Neural progenitor cell (in vitro differentiated cells): Measurements from ENCODE around the gene HYLS1.

Experiments
- CTCF ChIP-seq: fragments of 200-600 bp; sonication (generic); IDR thresholded peaks from 2 replicates; pipeline ENCODE4 v1.5.1; 2017; ENCODE audit warnings: antibody characterized with exemption, mild to moderate bottlenecking
- EZH2 ChIP-seq: fragments of 200-600 bp; sonication (generic); IDR thresholded peaks from 2 replicates; pipeline ENCODE4 v1.6.1; 2017; ENCODE audit warnings: antibody characterized with exemption, mild to moderate bottlenecking, moderate library complexity

GRCh38 chr11:125910226-125910849 is 22.9 kb downstream of the HYLS1 start:
- TF ChIP-seq CTCF (no peak), EZH2 (no peak)
